C4-2B (cell line): Measurements from ENCODE around the gene ARID4A.

Source experiments
- CTCF ChIP-seq: fragments of 450-650 bp; conservative IDR thresholded peaks from 2 replicates; pipeline ENCODE4 v1.5.1; 2017; ENCODE audit warnings: mild to moderate bottlenecking
- ZFX ChIP-seq: fragments of 450-650 bp; IDR thresholded peaks from 2 replicates; pipeline ENCODE4 v1.6.1; 2017

- TF ChIP-seq CTCF (peak; percentile 16), ZFX (no peak)
Observed at GRCh38 chr14:58272588-58273372, 25.6 kb upstream of the ARID4A start.
